ENCODE data around the gene C20orf141. TPM values are rescaled to one million over a fixed set of nuclear protein-coding genes. Genes with fewer than 3 reads are reported as not detected.
"Not testable (repeated sequence)": the region's sequence is repeated elsewhere in the genome, so short reads cannot be mapped to it uniquely, and the experiment has no call there.

Gene C20orf141
- total RNA-seq, 1 donor from 2014 or later: not detected

DNA sequence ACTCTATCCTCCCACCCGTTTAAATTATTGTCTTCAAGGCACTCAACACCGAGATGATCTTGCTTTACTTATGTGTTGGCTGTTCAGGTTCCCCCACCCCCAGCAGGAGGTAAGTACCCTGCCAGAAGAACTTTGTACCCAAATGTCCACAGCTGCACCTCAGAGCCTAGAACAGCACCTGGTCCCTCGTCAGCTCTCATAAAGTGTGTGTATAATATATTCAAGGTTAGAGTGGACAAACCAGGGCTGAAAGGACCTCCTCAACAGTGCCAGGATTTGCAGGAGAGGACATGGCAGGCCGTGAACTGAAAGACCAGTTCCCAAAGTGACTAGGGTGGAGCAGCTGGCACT lies 8.5 kb upstream of the C20orf141 start:
- Mint-ChIP-seq H3K4me1 (ENCODE audit: unreplicated experiment) (peaks cover 3% of the 10 kb centered on the region), H3K27ac (no peak overlapping the region), H3K27me3 (peaks cover 61% of the 10 kb centered on the region), H3K36me3 (no peaks in the 10 kb centered on the region), H3K4me3 (no peak overlapping the region), H3K9me3 (peaks cover 10% of the 10 kb centered on the region)
- TF ChIP-seq, protein P1, sequence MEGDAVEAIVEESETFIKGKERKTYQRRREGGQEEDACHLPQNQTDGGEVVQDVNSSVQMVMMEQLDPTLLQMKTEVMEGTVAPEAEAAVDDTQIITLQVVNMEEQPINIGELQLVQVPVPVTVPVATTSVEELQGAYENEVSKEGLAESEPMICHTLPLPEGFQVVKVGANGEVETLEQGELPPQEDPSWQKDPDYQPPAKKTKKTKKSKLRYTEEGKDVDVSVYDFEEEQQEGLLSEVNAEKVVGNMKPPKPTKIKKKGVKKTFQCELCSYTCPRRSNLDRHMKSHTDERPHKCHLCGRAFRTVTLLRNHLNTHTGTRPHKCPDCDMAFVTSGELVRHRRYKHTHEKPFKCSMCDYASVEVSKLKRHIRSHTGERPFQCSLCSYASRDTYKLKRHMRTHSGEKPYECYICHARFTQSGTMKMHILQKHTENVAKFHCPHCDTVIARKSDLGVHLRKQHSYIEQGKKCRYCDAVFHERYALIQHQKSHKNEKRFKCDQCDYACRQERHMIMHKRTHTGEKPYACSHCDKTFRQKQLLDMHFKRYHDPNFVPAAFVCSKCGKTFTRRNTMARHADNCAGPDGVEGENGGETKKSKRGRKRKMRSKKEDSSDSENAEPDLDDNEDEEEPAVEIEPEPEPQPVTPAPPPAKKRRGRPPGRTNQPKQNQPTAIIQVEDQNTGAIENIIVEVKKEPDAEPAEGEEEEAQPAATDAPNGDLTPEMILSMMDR (conservative IDR thresholded peaks at IDR 0.05): no peak
- DNase-seq (ENCODE audit: extremely low spot score, unreplicated experiment): no peak

DNA sequence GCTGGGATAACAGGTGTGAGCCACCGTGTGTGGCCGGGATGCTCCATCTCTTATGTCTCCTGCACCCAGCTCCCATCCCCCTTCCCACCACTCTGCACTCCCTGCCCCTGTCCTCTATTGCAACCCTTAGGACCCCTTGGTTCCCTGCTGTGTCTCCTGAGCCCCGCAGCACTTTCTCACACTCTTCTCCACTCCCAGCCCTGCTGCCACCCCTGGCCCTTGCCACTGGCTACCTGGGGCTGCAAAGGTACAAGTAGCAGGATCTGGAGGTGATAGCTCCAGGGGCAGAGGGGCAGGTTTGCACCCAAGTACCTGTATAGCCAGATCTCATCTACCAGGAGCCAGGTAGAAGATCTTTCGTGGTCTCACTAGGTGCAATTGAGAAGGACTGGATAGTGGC lies 7.8 kb upstream of the C20orf141 start:
- no peak overlapping the region for H3K27ac Mint-ChIP-seq

DNA sequence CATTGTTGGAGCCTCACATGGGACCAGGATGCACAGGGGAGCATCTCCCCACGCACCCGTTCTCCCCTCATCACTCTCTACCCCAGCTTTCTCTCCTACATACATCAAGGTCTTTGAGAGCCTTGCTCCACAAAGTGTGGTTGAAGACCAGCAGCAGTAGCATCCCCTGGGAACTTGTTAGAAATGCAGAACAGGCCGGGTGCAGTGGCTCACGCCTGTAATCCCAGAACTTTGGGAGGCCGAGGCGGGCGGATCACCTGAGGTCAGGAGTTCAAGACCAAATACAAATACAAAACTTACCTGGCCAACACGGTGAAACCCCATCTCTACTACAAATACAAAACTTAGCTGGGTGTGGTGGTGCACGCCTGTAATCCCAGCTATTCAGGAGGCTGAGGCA lies 6.9 kb upstream of the C20orf141 start:
- not testable (repeated sequence) for H3K4me1 Mint-ChIP-seq (ENCODE audit: unreplicated experiment); H3K36me3 Mint-ChIP-seq; H3K4me3 Mint-ChIP-seq; H3K27ac Mint-ChIP-seq
- Mint-ChIP-seq H3K27me3 (peaks cover 57% of the 10 kb centered on the region), H3K9me3 (peaks cover 11% of the 10 kb centered on the region)
- peak; percentile 40 for DNase-seq (ENCODE audit: extremely low spot score, unreplicated experiment)

More for the DNA sequence above, 7.8 kb upstream of the C20orf141 start:
- H3K4me3 Mint-ChIP-seq: no peak overlapping the region
- H3K9me3 Mint-ChIP-seq: peaks cover 12% of the 10 kb centered on the region
- H3K36me3 Mint-ChIP-seq: no peaks in the 10 kb centered on the region
- TF ChIP-seq, protein P1 (conservative IDR thresholded peaks at IDR 0.05): no peak
- no peaks in the 10 kb centered on the region for H3K4me1 Mint-ChIP-seq (ENCODE audit: unreplicated experiment)
- peaks cover 61% of the 10 kb centered on the region for H3K27me3 Mint-ChIP-seq
- DNase-seq (ENCODE audit: extremely low spot score, unreplicated experiment): no peak

DNA sequence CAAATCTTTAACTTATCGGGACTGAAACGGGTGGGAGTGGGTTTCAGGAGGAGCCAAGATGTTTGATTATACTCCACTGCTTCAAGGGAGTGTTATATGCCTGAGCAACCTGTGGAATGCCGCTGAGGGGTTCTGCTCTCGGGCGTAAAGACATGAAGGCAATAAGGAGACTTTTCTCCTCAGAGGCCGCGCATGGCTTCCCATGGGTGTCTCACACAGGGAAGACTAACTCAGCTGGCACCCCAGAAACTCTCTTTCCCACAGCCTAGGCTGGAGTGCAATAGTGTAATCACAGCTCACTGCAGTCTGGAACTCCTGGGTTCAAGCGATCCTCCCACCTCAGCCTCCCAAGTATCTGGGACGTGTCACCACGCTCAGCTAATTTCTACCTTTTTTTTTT lies 5.1 kb upstream of the C20orf141 start:
- Mint-ChIP-seq H3K36me3 (no peaks in the 10 kb centered on the region), H3K27ac (no peak overlapping the region), H3K27me3 (peaks cover 51% of the 10 kb centered on the region), H3K4me1 (ENCODE audit: unreplicated experiment) (peaks cover 7% of the 10 kb centered on the region), H3K9me3 (peaks cover 11% of the 10 kb centered on the region), H3K4me3 (no peak overlapping the region)
- no peak for DNase-seq (ENCODE audit: extremely low spot score, unreplicated experiment)
- TF ChIP-seq, protein P1 (conservative IDR thresholded peaks at IDR 0.05): no peak

DNA sequence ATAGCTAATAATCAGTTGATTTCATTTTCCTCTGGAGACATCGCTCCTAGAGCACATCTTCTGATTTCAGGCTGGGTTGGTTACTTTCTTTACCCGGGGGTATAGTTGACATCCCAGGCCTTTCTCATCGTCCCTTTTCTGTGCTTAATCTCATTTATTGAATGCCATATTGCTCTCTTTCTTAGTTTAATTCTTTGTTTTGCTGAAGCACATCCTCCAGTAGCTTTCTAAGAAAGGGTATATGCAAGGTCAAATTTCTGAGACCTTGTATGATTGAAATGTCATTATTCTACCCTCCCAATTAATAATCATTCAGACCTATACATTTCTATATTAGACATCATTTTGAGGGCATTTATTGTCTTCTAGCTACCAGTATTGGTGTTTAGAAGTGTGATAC lies 2.6 kb upstream of the C20orf141 start:
- TF ChIP-seq, protein P1 (conservative IDR thresholded peaks at IDR 0.05): no peak
- peaks cover 7% of the 10 kb centered on the region for H3K4me1 Mint-ChIP-seq (ENCODE audit: unreplicated experiment)
- H3K4me3 Mint-ChIP-seq: no peak overlapping the region
- no peak for DNase-seq (ENCODE audit: extremely low spot score, unreplicated experiment)
- peaks cover 36% of the 10 kb centered on the region for H3K27me3 Mint-ChIP-seq
- H3K27ac Mint-ChIP-seq: no peak overlapping the region
- no peaks in the 10 kb centered on the region for H3K36me3 Mint-ChIP-seq
- peaks cover 11% of the 10 kb centered on the region for H3K9me3 Mint-ChIP-seq

DNA sequence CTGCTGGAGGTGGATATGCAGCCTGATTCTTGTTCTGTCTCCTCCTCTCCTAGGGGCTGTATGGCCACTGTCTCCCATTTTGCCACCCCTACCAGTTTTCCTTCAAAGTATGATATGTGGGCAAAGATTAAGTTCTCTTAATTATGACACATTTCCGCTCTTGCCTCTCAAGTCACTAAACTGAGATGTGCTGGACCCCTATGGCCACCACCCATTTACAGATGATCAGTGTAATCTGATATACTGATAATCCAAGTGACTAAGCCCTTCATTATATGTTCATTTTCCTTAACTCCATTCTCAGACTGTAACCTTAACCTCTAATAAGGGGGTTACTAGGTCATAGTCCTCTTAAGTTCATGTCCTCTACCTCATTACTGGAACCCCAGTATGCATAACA lies 711 bp upstream of the C20orf141 start:
- Mint-ChIP-seq H3K27ac (no peak overlapping the region), H3K4me1 (ENCODE audit: unreplicated experiment) (peaks cover 7% of the 10 kb centered on the region), H3K4me3 (no peak overlapping the region), H3K27me3 (peaks cover 41% of the 10 kb centered on the region), H3K9me3 (peaks cover 7% of the 10 kb centered on the region), H3K36me3 (no peaks in the 10 kb centered on the region)
- no peak for DNase-seq (ENCODE audit: extremely low spot score, unreplicated experiment)
- TF ChIP-seq, protein P1 (conservative IDR thresholded peaks at IDR 0.05): no peak
